NOMO-1 treated with DMSO at 0.1 percent for 48 hours (cell line): ENCODE results near the gene ZSCAN10.
"Not testable (repeated sequence)": the region's sequence is repeated elsewhere in the genome, so short reads cannot be mapped to it uniquely, and the experiment has no call there.

Source experiments
- DNase-seq: peaks from one replicate; lab custom pipeline; 2025; ENCODE audit not compliant: unreplicated experiment; lab: John Stamatoyannopoulos, UW

The ZSCAN10 gene

GRCh38 chr16:3098459-3099394 lies at the start of gene ZSCAN10:
ZSCAN10 (minus strand) TSS chr16:3099294; CDS start chr16:3092937, 6,357 bp downstream.
- DNase-seq, result no peak

GRCh38 chr16:3148256-3149192 lies 49.4 kb upstream of the ZSCAN10 start:
- no peak for DNase-seq

GRCh38 chr16:3147757-3148104 lies 48.6 kb upstream of the ZSCAN10 start:
- DNase-seq, result no peak

- no peak for DNase-seq
These were observed 48.1 kb upstream of the ZSCAN10 start for GRCh38 chr16:3147046-3147756.

GRCh38 chr16:3145660-3146059 lies 46.6 kb upstream of the ZSCAN10 start:
- DNase-seq, result no peak

- no peak for DNase-seq
These were observed 46.1 kb upstream of the ZSCAN10 start for GRCh38 chr16:3145151-3145550.

- DNase-seq, result no peak
These were observed 45.4 kb upstream of the ZSCAN10 start for GRCh38 chr16:3144321-3144983.

GRCh38 chr16:3143598-3144320 lies 44.7 kb upstream of the ZSCAN10 start:
- no peak for DNase-seq

- DNase-seq, result no peak
These were observed 44.1 kb upstream of the ZSCAN10 start for GRCh38 chr16:3143189-3143588.

GRCh38 chr16:3142770-3143169 lies 43.7 kb upstream of the ZSCAN10 start:
- DNase-seq, result no peak

GRCh38 chr16:3142327-3142726 lies 43.2 kb upstream of the ZSCAN10 start:
- DNase-seq, result no peak

- no peak for DNase-seq
These were observed 42.8 kb upstream of the ZSCAN10 start for GRCh38 chr16:3141781-3142311.

GRCh38 chr16:3140603-3141427 lies 41.7 kb upstream of the ZSCAN10 start:
- DNase-seq, result no peak

GRCh38 chr16:3139561-3139960 lies 40.5 kb upstream of the ZSCAN10 start:
- DNase-seq, result not testable (repeated sequence)

- DNase-seq, result no peak
These were observed 39.8 kb upstream of the ZSCAN10 start for GRCh38 chr16:3138823-3139426.

GRCh38 chr16:3138342-3138741 lies 39.2 kb upstream of the ZSCAN10 start:
- no peak for DNase-seq

- DNase-seq, result no peak
These were observed 38.2 kb upstream of the ZSCAN10 start for GRCh38 chr16:3137267-3137666.

- no peak for DNase-seq
These were observed 36.1 kb upstream of the ZSCAN10 start for GRCh38 chr16:3135126-3135715.
